HepG2 (cell line): ENCODE results near the gene SPHK1. TPM values are rescaled to one million over a fixed set of nuclear protein-coding genes. Genes with fewer than 3 reads are reported as not detected.
A peak's percentile ranks its signal among the peaks of the same experiment; 100 is the strongest.

Experiments used
- EZH2 ChIP-seq: conservative IDR thresholded peaks from 2 replicates; pipeline ENCODE4 v1.6.1; 2012; ENCODE audit warnings: mild to moderate bottlenecking, low read depth, low read length, moderate library complexity
- FOXO1 ChIP-seq: sonication (generic); formaldehyde crosslinking; IDR thresholded peaks from 2 replicates; pipeline ENCODE4 v1.4.0; 2020; ENCODE audit warnings: missing genetic modification reagents
- HIC2 ChIP-seq: sonication (generic); formaldehyde crosslinking; IDR thresholded peaks from 2 replicates; pipeline ENCODE4 v1.9.0; 2022; ENCODE audit warnings: low read depth, missing genetic modification reagents
- IKZF1 ChIP-seq: fragments of 450-650 bp; IDR thresholded peaks from 2 replicates; pipeline ENCODE4 v1.7.1; 2016
- ISL2 ChIP-seq: sonication (generic); formaldehyde crosslinking; IDR thresholded peaks from 2 replicates; pipeline ENCODE4 v1.5.0; 2020; ENCODE audit warnings: missing genetic modification reagents
- KDM1A ChIP-seq: IDR thresholded peaks from 2 replicates; pipeline ENCODE4 v1.6.1; 2016; ENCODE audit warnings: missing compliant biosample characterization
- MED8 ChIP-seq: sonication (generic); formaldehyde crosslinking; IDR thresholded peaks from 2 replicates; pipeline ENCODE4 v1.8.1; 2023; ENCODE audit warnings: mild to moderate bottlenecking, missing genetic modification reagents; ENCODE audit not compliant: insufficient replicate concordance
- MLLT10 ChIP-seq: sonication (generic); formaldehyde crosslinking; IDR thresholded peaks from 2 replicates; pipeline ENCODE4 v1.4.0; 2020; ENCODE audit warnings: missing genetic modification reagents
- NFE2 ChIP-seq: sonication (generic); formaldehyde crosslinking; IDR thresholded peaks from 2 replicates; pipeline ENCODE4 v1.4.0; 2020; ENCODE audit warnings: missing genetic modification reagents
- NFRKB ChIP-seq: fragments of 450-650 bp; IDR thresholded peaks from 2 replicates; pipeline ENCODE4 v1.6.1; 2017
- NR3C1 ChIP-seq: sonication (generic); formaldehyde crosslinking; IDR thresholded peaks from 2 replicates; pipeline ENCODE4 v1.4.0; 2020; ENCODE audit warnings: missing genetic modification reagents
- PAWR ChIP-seq: sonication (generic); formaldehyde crosslinking; IDR thresholded peaks from 2 replicates; pipeline ENCODE4 v1.4.0; 2020; ENCODE audit warnings: missing genetic modification reagents, mild to moderate bottlenecking, borderline replicate concordance
- PCBP1 ChIP-seq: fragments of 200-400 bp; formaldehyde crosslinking; IDR thresholded peaks from 2 replicates; pipeline ENCODE4 v1.6.1; 2017; ENCODE audit warnings: mild to moderate bottlenecking, low read depth, low read length, borderline replicate concordance
- SCMH1 ChIP-seq: sonication (generic); formaldehyde crosslinking; IDR thresholded peaks from 2 replicates; pipeline ENCODE4 v1.9.0; 2021; ENCODE audit warnings: missing genetic modification reagents, mild to moderate bottlenecking, borderline replicate concordance
- SMYD3 ChIP-seq: sonication (generic); formaldehyde crosslinking; IDR thresholded peaks from 2 replicates; pipeline ENCODE4 v1.8.1; 2023; ENCODE audit warnings: mild to moderate bottlenecking, missing genetic modification reagents
- TP53 ChIP-seq: sonication (generic); formaldehyde crosslinking; conservative IDR thresholded peaks from 2 replicates; pipeline ENCODE4 v1.4.0; 2020; ENCODE audit warnings: missing genetic modification reagents
- YEATS4 ChIP-seq: sonication (generic); formaldehyde crosslinking; IDR thresholded peaks from 2 replicates; pipeline ENCODE4 v1.4.0; 2020; ENCODE audit warnings: missing genetic modification reagents, borderline replicate concordance
- ZBTB8A ChIP-seq: sonication (generic); formaldehyde crosslinking; IDR thresholded peaks from 2 replicates; pipeline ENCODE4 v1.4.0; 2020; ENCODE audit warnings: mild to moderate bottlenecking, low read depth, missing genetic modification reagents, borderline replicate concordance
- ZNF10 ChIP-seq: sonication (generic); formaldehyde crosslinking; IDR thresholded peaks from 2 replicates; pipeline ENCODE4 v1.4.0; 2020; ENCODE audit warnings: mild to moderate bottlenecking, low read depth, missing genetic modification reagents, borderline replicate concordance
- ZNF12 ChIP-seq: sonication (generic); formaldehyde crosslinking; IDR thresholded peaks from 2 replicates; pipeline ENCODE4 v1.5.0; 2020; ENCODE audit warnings: missing genetic modification reagents
- ZNF180 ChIP-seq: sonication (generic); formaldehyde crosslinking; IDR thresholded peaks from 2 replicates; pipeline ENCODE4 v1.4.0; 2020; ENCODE audit warnings: low read depth, missing genetic modification reagents, borderline replicate concordance
- ZNF256 ChIP-seq: sonication (generic); formaldehyde crosslinking; conservative IDR thresholded peaks from 2 replicates; pipeline ENCODE4 v1.4.0; 2020; ENCODE audit warnings: missing genetic modification reagents
- ZNF331 ChIP-seq: sonication (generic); formaldehyde crosslinking; IDR thresholded peaks from 2 replicates; pipeline ENCODE4 v1.4.0; 2020; ENCODE audit warnings: missing genetic modification reagents
- ZNF501 ChIP-seq: sonication (generic); formaldehyde crosslinking; IDR thresholded peaks from 2 replicates; pipeline ENCODE4 v1.5.1; 2020; ENCODE audit warnings: mild to moderate bottlenecking, moderate library complexity, missing genetic modification reagents
- ZNF552 ChIP-seq: sonication (generic); formaldehyde crosslinking; IDR thresholded peaks from 2 replicates; pipeline ENCODE4 v1.9.0; 2022; ENCODE audit warnings: missing genetic modification reagents, mild to moderate bottlenecking, borderline replicate concordance
- ZNF607 ChIP-seq: sonication (generic); formaldehyde crosslinking; IDR thresholded peaks from 2 replicates; pipeline ENCODE4 v1.5.1; 2020; ENCODE audit warnings: missing genetic modification reagents, mild to moderate bottlenecking, borderline replicate concordance
- ZNF615 ChIP-seq: sonication (generic); formaldehyde crosslinking; IDR thresholded peaks from 2 replicates; pipeline ENCODE4 v1.5.0; 2020; ENCODE audit warnings: mild to moderate bottlenecking, missing genetic modification reagents, borderline replicate concordance
- polyA plus RNA-seq, 8 experiments: library from polyadenylated mRNA; depleted of rRNA in 3 of 8; stranded (reverse) in 7 of 8; unstranded in 1 of 8; fragments of >200 nt; fragmentation: Illumina TruSeq in 4 of 8; extraction: Trizol in 4 of 8; gene quantifications; 2 replicates each; pipeline versions ENCODE4 v1.2.1 to v1.2.3, GENCODE V29; 2011 to 2016; ENCODE audit warnings: low read depth in 4 of 8, missing spikeins in 1 of 8, mixed read lengths in 1 of 8; ENCODE audit not compliant: insufficient read depth in 1 of 8
- total RNA-seq, 5 experiments: library from RNA; depleted of rRNA; stranded (reverse); fragments of >200 nt; fragmentation: Illumina TruSeq; extraction: Trizol; gene quantifications; 2 replicates each; pipeline ENCODE4 v1.2.3, GENCODE V29; 2016; ENCODE audit warnings: low read depth in 1 of 5
- TF ChIP-seq, protein P1 (sequence below): sonication (generic); formaldehyde crosslinking; IDR thresholded peaks from 2 replicates; pipeline ENCODE4 v1.5.0; 2020; ENCODE audit warnings: mild to moderate bottlenecking, missing genetic modification reagents

Gene SPHK1
- total and polyA plus RNA-seq, 2 of the 13 experiments (the other 11 are each of a cell fraction or from before 2014, with no cell fraction given): 129 to 160 TPM

DNA sequence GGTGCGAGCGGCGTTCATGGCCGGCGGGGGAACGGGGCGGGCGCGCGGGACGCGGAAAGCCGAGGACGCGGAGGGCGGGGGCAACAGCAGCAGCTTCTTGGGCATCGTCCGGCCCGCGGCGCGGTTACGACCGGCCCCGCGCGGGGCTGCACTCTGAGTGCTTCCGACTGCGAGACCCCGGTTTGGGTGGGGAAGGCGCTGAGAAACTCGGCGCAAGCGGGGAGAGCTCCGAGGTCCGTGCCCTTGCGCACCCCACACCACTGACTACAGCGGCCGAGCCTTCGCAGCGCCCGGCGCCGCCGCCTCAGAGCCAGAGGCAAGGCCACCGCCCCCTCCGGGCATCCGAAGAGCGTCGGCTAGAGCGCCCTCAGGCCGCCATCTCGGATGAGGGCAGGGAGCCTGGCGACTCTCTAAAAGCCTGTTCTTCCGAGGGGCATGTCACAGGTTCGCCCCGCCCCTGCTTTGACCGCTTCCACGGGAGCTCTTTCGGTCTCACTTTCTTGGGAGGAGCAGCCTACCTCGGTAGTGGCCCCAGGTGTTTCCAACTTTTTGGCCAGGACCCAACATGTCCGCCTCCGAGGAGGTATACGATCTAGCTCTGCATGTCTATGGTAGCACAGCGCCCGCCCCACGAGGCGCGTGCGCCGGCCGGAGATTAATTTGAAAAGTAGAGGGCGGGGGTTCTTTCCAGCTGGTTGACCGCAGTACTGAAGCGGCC is 30.7 kb upstream of the SPHK1 start, which contains the start of gene PRPSAP1 (continued):
- TF ChIP-seq HIC2 (0 out of 2 replicates have a peak, but pooled peaks have one; percentile 36), YEATS4 (CRISPR knock-in tag) (peak; percentile 87), FOXO1 (CRISPR knock-in tag) (no peak; the same call in 1 of the 2 replicates), EZH2 (no peak), ZNF10 (CRISPR knock-in tag) (no peak), MED8 (CRISPR knock-in tag) (peak; percentile 84), ZNF180 (0 out of 2 replicates have a peak, but pooled peaks have one; percentile 35), ZNF607 (CRISPR knock-in tag) (peak; percentile 89), ZNF12 (peak; percentile 66), IKZF1 (no peak), ZNF501 (CRISPR knock-in tag) (peak; percentile 97), MLLT10 (no peak), TP53 (CRISPR knock-in tag) (peak; percentile 94), SMYD3 (CRISPR knock-in tag) (peak; percentile 80; the same call in 1 of the 2 replicates), KDM1A (no peak), ISL2 (CRISPR knock-in tag) (peak; percentile 90), ZBTB8A (CRISPR knock-in tag) (peak; percentile 69), ZNF615 (CRISPR knock-in tag) (peak; percentile 72; the same call in 1 of the 2 replicates), ZNF256 (CRISPR knock-in tag) (peak; percentile 87; the same call in 1 of the 2 replicates), NR3C1 (CRISPR knock-in tag) (no peak), ZNF331 (CRISPR knock-in tag) (peak; percentile 85), NFRKB (peak; percentile 94), SCMH1 (no peak), NFE2 (CRISPR knock-in tag) (no peak), PAWR (CRISPR knock-in tag) (peak; percentile 51), ZNF552 (CRISPR knock-in tag) (no peak; the same call in 1 of the 2 replicates), PCBP1 (no peak)
- TF ChIP-seq, protein P1, sequence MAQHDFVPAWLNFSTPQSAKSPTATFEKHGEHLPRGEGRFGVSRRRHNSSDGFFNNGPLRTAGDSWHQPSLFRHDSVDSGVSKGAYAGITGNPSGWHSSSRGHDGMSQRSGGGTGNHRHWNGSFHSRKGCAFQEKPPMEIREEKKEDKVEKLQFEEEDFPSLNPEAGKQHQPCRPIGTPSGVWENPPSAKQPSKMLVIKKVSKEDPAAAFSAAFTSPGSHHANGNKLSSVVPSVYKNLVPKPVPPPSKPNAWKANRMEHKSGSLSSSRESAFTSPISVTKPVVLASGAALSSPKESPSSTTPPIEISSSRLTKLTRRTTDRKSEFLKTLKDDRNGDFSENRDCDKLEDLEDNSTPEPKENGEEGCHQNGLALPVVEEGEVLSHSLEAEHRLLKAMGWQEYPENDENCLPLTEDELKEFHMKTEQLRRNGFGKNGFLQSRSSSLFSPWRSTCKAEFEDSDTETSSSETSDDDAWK (CRISPR knock-in tag): no peak
